OCI-LY3 (cell line): ENCODE data around the gene RAD23A.

Experiments
- H2AFZ ChIP-seq: fragments of 200-600, 300-600 bp; shearing (Covaris generic); 2 replicates; pipeline ENCODE4 v1.6.0; 2014; ENCODE audit warnings: antibody characterized with exemption, low read depth, low read length
- H3K27ac ChIP-seq: fragments of 200-600, 300-600 bp; sonication (generic); 2 replicates; pipeline ENCODE4 v1.5.1; 2014; ENCODE audit warnings: mild to moderate bottlenecking, low read length, moderate library complexity, mixed read lengths
- H3K27me3 ChIP-seq: fragments of 200-600, 300-600 bp; sonication (generic); 2 replicates; pipeline ENCODE4 v1.6.1; 2014; ENCODE audit warnings: low read depth, low read length, mixed read lengths
- H3K36me3 ChIP-seq: fragments of 200-600, 300-600 bp; sonication (generic); replicated peaks from 2 replicates; pipeline ENCODE3; 2014; ENCODE audit warnings: low read depth, low read length, mixed read lengths
- H3K4me1 ChIP-seq: fragments of 300-600, 200-600 bp; sonication (generic); 2 replicates; pipeline ENCODE4 v1.6.1; 2014; ENCODE audit warnings: low read length, mixed read lengths
- H3K4me2 ChIP-seq: fragments of 200-600, 300-600 bp; sonication (generic); 2 replicates; pipeline ENCODE4 v1.6.1; 2014; ENCODE audit warnings: low read length, mixed read lengths
- H3K4me3 ChIP-seq: fragments of 300-600, 200-600 bp; sonication (generic); 2 replicates; pipeline ENCODE4 v1.5.1; 2014; ENCODE audit warnings: antibody characterized with exemption, mild to moderate bottlenecking, low read length, moderate library complexity
- H3K79me2 ChIP-seq: fragments of 300-600, 200-600 bp; shearing (Covaris generic); 2 replicates; pipeline ENCODE4 v1.6.1; 2014; ENCODE audit warnings: mild to moderate bottlenecking, low read length, mixed read lengths
- H3K9ac ChIP-seq: fragments of 300-600, 200-600 bp; shearing (Covaris generic); 2 replicates; pipeline ENCODE4 v1.6.0; 2014; ENCODE audit warnings: mild to moderate bottlenecking, low read length, moderate library complexity
- H3K9me3 ChIP-seq: fragments of 200-600, 300-600 bp; shearing (Covaris generic); 2 replicates; pipeline ENCODE4 v1.6.1; 2014; ENCODE audit warnings: low read length, mixed read lengths; ENCODE audit not compliant: insufficient read depth
- H4K20me1 ChIP-seq: fragments of 200-600, 300-600 bp; sonication (generic); 2 replicates; pipeline ENCODE4 v1.6.1; 2016; ENCODE audit warnings: low read length, mixed read lengths; ENCODE audit not compliant: insufficient read depth
- EZH2phosphoT487 ChIP-seq: fragments of 200-600 bp; shearing (Covaris generic); IDR thresholded peaks from 2 replicates; pipeline ENCODE4 v1.6.1; 2018; ENCODE audit warnings: antibody characterized with exemption, mixed run types, low read depth
- TF ChIP-seq, protein P1 (sequence below): fragments of 200-600, 300-600 bp; sonication (generic); IDR thresholded peaks from 2 replicates; pipeline ENCODE4 v1.5.1; 2014; ENCODE audit warnings: antibody characterized with exemption, low read length, low read depth

Gene RAD23A

GRCh38 chr19:12938779-12939601, 6.7 kb upstream of the RAD23A start:
- no peaks in the 10 kb centered on the region for H3K27me3 ChIP-seq
- H3K9me3 ChIP-seq = no peaks in the 10 kb centered on the region
- H4K20me1 ChIP-seq = peaks cover 32% of the 10 kb centered on the region
- TF ChIP-seq EZH2phosphoT487 = no peak
- TF ChIP-seq, protein P1, sequence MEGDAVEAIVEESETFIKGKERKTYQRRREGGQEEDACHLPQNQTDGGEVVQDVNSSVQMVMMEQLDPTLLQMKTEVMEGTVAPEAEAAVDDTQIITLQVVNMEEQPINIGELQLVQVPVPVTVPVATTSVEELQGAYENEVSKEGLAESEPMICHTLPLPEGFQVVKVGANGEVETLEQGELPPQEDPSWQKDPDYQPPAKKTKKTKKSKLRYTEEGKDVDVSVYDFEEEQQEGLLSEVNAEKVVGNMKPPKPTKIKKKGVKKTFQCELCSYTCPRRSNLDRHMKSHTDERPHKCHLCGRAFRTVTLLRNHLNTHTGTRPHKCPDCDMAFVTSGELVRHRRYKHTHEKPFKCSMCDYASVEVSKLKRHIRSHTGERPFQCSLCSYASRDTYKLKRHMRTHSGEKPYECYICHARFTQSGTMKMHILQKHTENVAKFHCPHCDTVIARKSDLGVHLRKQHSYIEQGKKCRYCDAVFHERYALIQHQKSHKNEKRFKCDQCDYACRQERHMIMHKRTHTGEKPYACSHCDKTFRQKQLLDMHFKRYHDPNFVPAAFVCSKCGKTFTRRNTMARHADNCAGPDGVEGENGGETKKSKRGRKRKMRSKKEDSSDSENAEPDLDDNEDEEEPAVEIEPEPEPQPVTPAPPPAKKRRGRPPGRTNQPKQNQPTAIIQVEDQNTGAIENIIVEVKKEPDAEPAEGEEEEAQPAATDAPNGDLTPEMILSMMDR = no peak
- H3K4me2 ChIP-seq = peak overlapping the region; percentile 98
- H2AFZ ChIP-seq = no peak overlapping the region
- peaks cover 44% of the 10 kb centered on the region for H3K36me3 ChIP-seq
- H3K4me3 ChIP-seq = peak overlapping the region; percentile 96
- H3K79me2 ChIP-seq = peaks cover 48% of the 10 kb centered on the region
- H3K9ac ChIP-seq = peak overlapping the region; percentile 100
- H3K27ac ChIP-seq = peak overlapping the region; percentile 88
- peaks cover 64% of the 10 kb centered on the region for H3K4me1 ChIP-seq

- Histone ChIP-seq H2AFZ (no peak overlapping the region), H3K9me3 (no peaks in the 10 kb centered on the region), H3K4me1 (peaks cover 70% of the 10 kb centered on the region), H3K9ac (peak overlapping the region; percentile 100), H3K36me3 (peaks cover 54% of the 10 kb centered on the region), H3K4me3 (peak overlapping the region; percentile 96), H4K20me1 (peaks cover 32% of the 10 kb centered on the region), H3K79me2 (peaks cover 48% of the 10 kb centered on the region), H3K4me2 (peak overlapping the region; percentile 98), H3K27me3 (no peaks in the 10 kb centered on the region), H3K27ac (peak overlapping the region; percentile 88)
- TF ChIP-seq, protein P1 = no peak
- no peak for TF ChIP-seq EZH2phosphoT487
Measured at GRCh38 chr19:12939975-12940423, 5.7 kb upstream of the RAD23A start.

- peak overlapping the region; percentile 96 for H3K4me3 ChIP-seq
- H2AFZ ChIP-seq = no peak overlapping the region
- H4K20me1 ChIP-seq = peaks cover 32% of the 10 kb centered on the region
- H3K9ac ChIP-seq = no peak overlapping the region
- TF ChIP-seq, protein P1 = no peak
- TF ChIP-seq EZH2phosphoT487 = no peak
- peaks cover 75% of the 10 kb centered on the region for H3K4me1 ChIP-seq
- no peaks in the 10 kb centered on the region for H3K27me3 ChIP-seq
- H3K27ac ChIP-seq = peak overlapping the region; percentile 88
- H3K9me3 ChIP-seq = no peaks in the 10 kb centered on the region
- peaks cover 51% of the 10 kb centered on the region for H3K79me2 ChIP-seq
- H3K4me2 ChIP-seq = peak overlapping the region; percentile 98
- H3K36me3 ChIP-seq = peaks cover 59% of the 10 kb centered on the region
Measured at GRCh38 chr19:12940897-12941296, 4.8 kb upstream of the RAD23A start.

GRCh38 chr19:12943437-12944044, 2.1 kb upstream of the RAD23A start:
- Histone ChIP-seq H3K9ac (no peak overlapping the region), H3K27ac (peak overlapping the region; percentile 90), H3K36me3 (peaks cover 82% of the 10 kb centered on the region), H3K4me3 (0 out of 2 replicates have a peak overlapping the region, but pooled peaks have one; percentile 10), H4K20me1 (peaks cover 39% of the 10 kb centered on the region), H2AFZ (no peak overlapping the region), H3K9me3 (no peaks in the 10 kb centered on the region), H3K27me3 (no peaks in the 10 kb centered on the region), H3K79me2 (peaks cover 75% of the 10 kb centered on the region), H3K4me1 (peaks cover 68% of the 10 kb centered on the region), H3K4me2 (peak overlapping the region; percentile 29)
- TF ChIP-seq, protein P1 = no peak
- no peak for TF ChIP-seq EZH2phosphoT487
